Esophagus squamous epithelium (tissue), 5 donors: ENCODE measurements around the gene CYP26A1. TPM values are rescaled to one million over a fixed set of nuclear protein-coding genes. Genes with fewer than 3 reads are reported as not detected.
A peak's percentile ranks its signal among the peaks of the same experiment; 100 is the strongest.

ENCODE experiments used
- DNase-seq: peaks from one replicate; lab custom pipeline; 2025; lab: John Stamatoyannopoulos, UW
- H3K27ac ChIP-seq, 4 donors: fragments of 200-600 bp; sonication (generic); one replicate each; pipeline ENCODE4 v1.5.1; 2016 to 2019; ENCODE audit warnings: mild to moderate bottlenecking in 1 of 4
- H3K27me3 ChIP-seq, 4 donors: fragments of 200-600 bp; sonication (generic); 1 replicate in 3 of 4; 2 replicates in 1 of 4; pipeline versions ENCODE4 v1.5.1 to v1.6.0; 2017 to 2021; ENCODE audit warnings: antibody characterized with exemption in 1 of 4
- H3K36me3 ChIP-seq, 3 donors: fragments of 200-600 bp; sonication (generic); one replicate each; pipeline ENCODE4 v1.5.1; 2016 to 2019
- H3K4me1 ChIP-seq, 3 donors: fragments of 200-600 bp; sonication (generic); one replicate each; pipeline ENCODE4 v1.5.1; 2017 to 2019
- H3K4me3 ChIP-seq, 4 donors: fragments of 200-600 bp; sonication (generic); 1 replicate in 3 of 4; 2 replicates in 1 of 4; pipeline ENCODE4 v1.5.1; 2016 to 2019; ENCODE audit warnings: mild to moderate bottlenecking in 2 of 4, moderate library complexity in 1 of 4
- H3K9me3 ChIP-seq, 3 donors: fragments of 200-600 bp; sonication (generic); one replicate each; pipeline ENCODE4 v1.5.1; 2016 to 2019
- CTCF ChIP-seq, 6 experiments: fragments of 450-650 bp in 4 of 6; fragments of 200-600 bp in 2 of 6; sonication (generic) in 2 of 6; IDR thresholded peaks; one replicate each; pipeline ENCODE4 v1.5.1; 2016 to 2019; ENCODE audit warnings: antibody characterized with exemption in 6 of 6, mild to moderate bottlenecking in 4 of 6, moderate library complexity in 4 of 6
- POLR2A ChIP-seq, 4 donors: fragments of 450-650 bp; IDR thresholded peaks; one replicate each; pipeline ENCODE4 v1.6.1; 2017; ENCODE audit warnings: antibody characterized with exemption in 4 of 4, mild to moderate bottlenecking in 4 of 4, moderate library complexity in 3 of 4
- WGBS, 2 donors: methylation state at CpG; one replicate each; pipeline ENCODE4 v1.1.5; 2018; 5-methylcytosine and 5-hydroxymethylcytosine counted together
- intact Hi-C: fragments of 100-400 bp; cut with DNase I; formaldehyde crosslinking; loops from one replicate; pipeline ENCODE4 v1.15.0; 2022
- total RNA-seq, 4 donors: library from RNA; depleted of rRNA; stranded (reverse); fragments of >200 nt; gene quantifications; one replicate each; pipeline ENCODE4 v1.1.0, GENCODE V29; 2016
- donor health status: DM: yes; HTN: yes; CAD: no.

Gene CYP26A1
- total RNA-seq, 4 donors from 2014 or later, result not detected

GRCh38 chr10:93123766-93124165 lies 50.1 kb downstream of the CYP26A1 start:
- TF ChIP-seq POLR2A (IDR thresholded peaks at IDR 0.05) (no peak), CTCF (IDR thresholded peaks at IDR 0.05) (no peak)
- intact Hi-C loops, result no loop called here

GRCh38 chr10:93124580-93125318 lies 51.1 kb downstream of the CYP26A1 start:
- no peak for TF ChIP-seq CTCF (IDR thresholded peaks at IDR 0.05)
- no peak for TF ChIP-seq POLR2A (IDR thresholded peaks at IDR 0.05)
- DNase-seq, result no peak
- H3K27ac ChIP-seq, result no peak overlapping the region
- H3K9me3 ChIP-seq, result peaks cover 0 to 21% (median 13%) of the 10 kb centered on the region in 3 donors
- WGBS, 2 donors, result 37 to 44% methylated on average over 6 of the region's 6 CpGs
- H3K4me3 ChIP-seq, result no peak overlapping the region
- intact Hi-C loops, result no loop called here
- H3K36me3 ChIP-seq, result no peaks in the 10 kb centered on the region
- H3K4me1 ChIP-seq, result no peaks in the 10 kb centered on the region
- peaks cover 0 to 3% (median 0%) of the 10 kb centered on the region in 4 donors for H3K27me3 ChIP-seq

More at GRCh38 chr10:93123766-93124165, 50.1 kb downstream of the CYP26A1 start:
- Histone ChIP-seq H3K27me3 (peaks cover 0 to 3% (median 0%) of the 10 kb centered on the region in 4 donors), H3K9me3 (peaks cover 0 to 21% (median 13%) of the 10 kb centered on the region in 3 donors), H3K36me3 (no peaks in the 10 kb centered on the region), H3K4me3 (no peak overlapping the region), H3K27ac (no peak overlapping the region), H3K4me1 (no peaks in the 10 kb centered on the region)
- DNase-seq, result no peak
- WGBS, 2 donors, result 75 to 85% methylated on average over 5 of the region's 5 CpGs

GRCh38 chr10:93125966-93126365 lies 52.3 kb downstream of the CYP26A1 start:
- WGBS, 2 donors, result 77 to 91% methylated on average over 2 of the region's 2 CpGs
- DNase-seq, result no peak
- intact Hi-C loops, result no loop called here

GRCh38 chr10:93126483-93127052 lies 52.9 kb downstream of the CYP26A1 start:
- H3K9me3 ChIP-seq, result peaks cover 0 to 21% (median 13%) of the 10 kb centered on the region in 3 donors
- no peak overlapping the region for H3K27ac ChIP-seq
- intact Hi-C loops, result no loop called here
- no peak for DNase-seq
- peaks cover 0 to 3% (median 0%) of the 10 kb centered on the region in 4 donors for H3K27me3 ChIP-seq
- H3K36me3 ChIP-seq, result no peaks in the 10 kb centered on the region
- TF ChIP-seq CTCF (IDR thresholded peaks at IDR 0.05) (peak in 1 of 6 experiments; percentile 34), POLR2A (IDR thresholded peaks at IDR 0.05) (no peak)
- H3K4me1 ChIP-seq, result no peaks in the 10 kb centered on the region
- WGBS, 2 donors, result 85 to 88% methylated on average over 2 of the region's 2 CpGs
- H3K4me3 ChIP-seq, result no peak overlapping the region

More at GRCh38 chr10:93125966-93126365, 52.3 kb downstream of the CYP26A1 start:
- Histone ChIP-seq H3K9me3 (peaks cover 0 to 21% (median 13%) of the 10 kb centered on the region in 3 donors), H3K27ac (no peak overlapping the region), H3K36me3 (no peaks in the 10 kb centered on the region), H3K27me3 (peaks cover 0 to 3% (median 0%) of the 10 kb centered on the region in 4 donors), H3K4me3 (no peak overlapping the region), H3K4me1 (no peaks in the 10 kb centered on the region)
- no peak for TF ChIP-seq POLR2A (IDR thresholded peaks at IDR 0.05)
- TF ChIP-seq CTCF (IDR thresholded peaks at IDR 0.05), result no peak

Other genes with a start within 250 kb of the CYP26A1 start
- 1 to 10 TPM; 1.3 to 9.5 (median 5.6) TPM for gene EXOC6, start 225.4 kb upstream of the CYP26A1 start, total RNA-seq
- under 1 TPM in 2 of 4 donors, not detected in 2; 0.19 to 0.34 TPM for gene CYP26C1, start 13.1 kb upstream of the CYP26A1 start, total RNA-seq